Measurements from ENCODE around the gene ARSG. TPM values are rescaled to one million over a fixed set of nuclear protein-coding genes. Genes with fewer than 3 reads are reported as not detected.
"Not testable (repeated sequence)": the region's sequence is repeated elsewhere in the genome, so short reads cannot be mapped to it uniquely, and the experiment has no call there.

ARSG gene
- total RNA-seq, 1 donor from 2014 or later, result 6.2 TPM

DNA sequence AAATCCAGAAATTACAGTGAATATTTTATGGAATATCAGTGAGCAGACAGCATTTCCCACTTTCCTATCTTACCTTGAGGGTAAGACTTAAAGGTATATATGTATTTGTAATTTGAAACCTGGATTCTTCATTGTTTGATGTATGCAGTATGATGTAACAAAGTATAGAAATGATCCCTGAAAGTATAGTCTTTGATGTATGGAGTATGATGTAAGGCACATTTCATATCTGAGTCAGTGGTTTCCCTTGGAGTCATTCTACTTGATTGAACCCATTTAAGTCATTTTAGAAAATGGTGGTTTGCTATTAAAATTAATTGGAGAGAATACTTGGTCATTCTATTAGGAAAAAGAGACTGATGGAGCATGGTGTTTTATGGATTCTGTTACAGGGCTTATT lies 33.4 kb upstream of the ARSG start:
- H3K4me3 Mint-ChIP-seq, result no peak overlapping the region
- TF ChIP-seq, protein P1, sequence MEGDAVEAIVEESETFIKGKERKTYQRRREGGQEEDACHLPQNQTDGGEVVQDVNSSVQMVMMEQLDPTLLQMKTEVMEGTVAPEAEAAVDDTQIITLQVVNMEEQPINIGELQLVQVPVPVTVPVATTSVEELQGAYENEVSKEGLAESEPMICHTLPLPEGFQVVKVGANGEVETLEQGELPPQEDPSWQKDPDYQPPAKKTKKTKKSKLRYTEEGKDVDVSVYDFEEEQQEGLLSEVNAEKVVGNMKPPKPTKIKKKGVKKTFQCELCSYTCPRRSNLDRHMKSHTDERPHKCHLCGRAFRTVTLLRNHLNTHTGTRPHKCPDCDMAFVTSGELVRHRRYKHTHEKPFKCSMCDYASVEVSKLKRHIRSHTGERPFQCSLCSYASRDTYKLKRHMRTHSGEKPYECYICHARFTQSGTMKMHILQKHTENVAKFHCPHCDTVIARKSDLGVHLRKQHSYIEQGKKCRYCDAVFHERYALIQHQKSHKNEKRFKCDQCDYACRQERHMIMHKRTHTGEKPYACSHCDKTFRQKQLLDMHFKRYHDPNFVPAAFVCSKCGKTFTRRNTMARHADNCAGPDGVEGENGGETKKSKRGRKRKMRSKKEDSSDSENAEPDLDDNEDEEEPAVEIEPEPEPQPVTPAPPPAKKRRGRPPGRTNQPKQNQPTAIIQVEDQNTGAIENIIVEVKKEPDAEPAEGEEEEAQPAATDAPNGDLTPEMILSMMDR (conservative IDR thresholded peaks at IDR 0.05), result no peak

DNA sequence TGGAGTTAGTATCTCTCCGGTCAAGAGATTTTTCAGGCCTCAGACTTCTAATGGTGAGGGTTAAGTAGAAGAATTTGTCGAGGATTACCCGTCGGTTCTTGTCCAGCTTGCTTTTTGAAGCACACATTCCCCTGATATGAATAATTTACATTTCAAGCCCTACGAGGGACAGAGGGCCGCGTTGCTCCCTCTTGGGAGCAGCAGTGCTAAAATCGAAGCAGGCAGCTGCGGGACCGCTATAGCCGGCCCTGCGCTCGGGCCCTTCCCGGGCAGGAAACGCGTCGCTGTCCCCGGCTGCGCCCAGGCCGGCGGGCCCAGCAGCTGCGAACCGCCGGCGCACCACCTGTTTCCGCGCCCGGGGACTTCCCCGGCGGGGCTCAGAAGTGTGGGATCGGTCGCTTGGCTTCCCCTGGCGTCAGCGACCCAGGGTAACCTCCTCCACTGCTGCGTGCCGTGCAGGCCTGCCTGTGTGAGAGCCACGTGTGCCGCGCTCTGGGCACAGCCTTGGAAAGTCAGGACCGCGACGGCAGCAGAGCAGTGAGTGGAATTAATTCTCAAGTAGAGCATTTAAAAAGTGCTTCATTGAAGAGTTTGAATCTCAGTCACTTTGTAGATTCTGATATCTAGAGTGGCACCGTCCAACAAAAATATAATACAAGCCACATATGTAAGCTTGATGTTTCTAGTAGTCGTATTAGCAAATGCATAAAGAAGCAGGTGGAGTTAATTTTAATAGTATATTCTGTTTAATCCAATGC lies 32.2 kb upstream of the ARSG start:
- H3K4me1 Mint-ChIP-seq, result peaks cover 20% of the 10 kb centered on the region
- peak overlapping the region; percentile 88 for H3K27ac Mint-ChIP-seq (ENCODE audit: unreplicated experiment)
- H3K9me3 Mint-ChIP-seq; H3K27me3 Mint-ChIP-seq (ENCODE audit: low read depth): not testable (repeated sequence)
- H3K4me3 Mint-ChIP-seq, result peak overlapping the region; percentile 44
- DNase-seq (ENCODE audit: low read depth, low spot score), result peak; percentile 18
- H3K36me3 Mint-ChIP-seq (ENCODE audit: low read depth), result peaks cover 12% of the 10 kb centered on the region

More for the DNA sequence above, 33.4 kb upstream of the ARSG start:
- Mint-ChIP-seq H3K36me3 (ENCODE audit: low read depth) (peaks cover 14% of the 10 kb centered on the region), H3K27me3 (ENCODE audit: low read depth) (no peaks in the 10 kb centered on the region), H3K27ac (ENCODE audit: unreplicated experiment) (no peak overlapping the region), H3K9me3 (no peaks in the 10 kb centered on the region), H3K4me1 (peaks cover 17% of the 10 kb centered on the region)
- DNase-seq (ENCODE audit: low read depth, low spot score), result no peak

DNA sequence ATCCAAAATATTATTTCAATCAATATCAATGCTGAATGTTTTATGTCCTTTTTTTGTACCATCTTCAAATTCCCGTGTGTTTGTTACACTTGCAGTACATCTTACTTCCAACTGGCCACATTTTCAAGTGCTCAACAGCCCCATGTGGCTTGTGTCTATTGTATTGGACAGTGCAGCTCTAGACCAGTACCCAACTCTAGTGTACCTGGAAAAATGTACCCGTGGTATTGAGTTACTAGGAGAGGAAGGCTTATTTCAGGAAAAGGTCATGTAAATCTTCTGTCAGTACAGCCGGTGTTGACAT lies 31.7 kb upstream of the ARSG start:
- not testable (repeated sequence) for H3K27me3 Mint-ChIP-seq (ENCODE audit: low read depth); DNase-seq (ENCODE audit: low read depth, low spot score); H3K9me3 Mint-ChIP-seq; H3K27ac Mint-ChIP-seq (ENCODE audit: unreplicated experiment); H3K4me3 Mint-ChIP-seq; H3K36me3 Mint-ChIP-seq (ENCODE audit: low read depth)
- peaks cover 20% of the 10 kb centered on the region for H3K4me1 Mint-ChIP-seq

DNA sequence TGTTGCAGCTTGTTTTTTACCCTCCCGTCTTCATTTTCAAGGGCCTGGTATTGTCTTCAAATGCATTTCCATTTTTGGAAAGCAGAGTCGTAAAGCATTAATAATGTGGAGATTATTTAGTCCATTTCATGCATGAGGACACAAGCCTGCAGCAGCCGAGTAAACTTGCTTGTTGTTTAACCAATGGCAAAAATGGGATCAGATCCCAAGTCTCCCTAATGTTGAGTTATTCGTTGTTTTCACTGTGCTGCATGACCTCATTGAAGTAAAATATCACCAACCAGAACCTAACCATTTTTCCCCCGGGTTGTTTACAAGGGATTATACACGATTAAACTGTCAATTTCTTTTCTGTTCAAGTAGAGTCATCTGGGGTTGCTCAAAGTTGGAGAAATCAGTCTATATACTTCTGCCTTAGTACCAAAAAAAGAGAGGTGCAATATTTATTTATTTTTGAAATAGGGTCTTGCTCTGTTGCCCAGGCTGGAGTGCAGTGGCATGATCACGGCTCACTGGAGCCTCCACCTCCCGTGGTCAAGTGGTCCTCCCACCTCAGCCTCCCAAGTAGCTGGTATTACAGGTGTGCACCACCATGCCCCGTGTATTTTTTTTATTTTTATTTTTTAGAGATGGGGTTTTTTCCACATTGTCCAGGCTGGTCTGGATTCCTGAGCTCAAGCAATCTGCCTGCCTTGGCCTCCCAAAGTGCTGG lies 31.1 kb upstream of the ARSG start:
- Mint-ChIP-seq H3K4me1 (peaks cover 20% of the 10 kb centered on the region), H3K27me3 (ENCODE audit: low read depth) (no peaks in the 10 kb centered on the region), H3K27ac (ENCODE audit: unreplicated experiment) (no peak overlapping the region), H3K9me3 (no peaks in the 10 kb centered on the region), H3K4me3 (no peak overlapping the region), H3K36me3 (ENCODE audit: low read depth) (peaks cover 8% of the 10 kb centered on the region)
- DNase-seq (ENCODE audit: low read depth, low spot score), result no peak
- TF ChIP-seq, protein P1 (conservative IDR thresholded peaks at IDR 0.05), result no peak

DNA sequence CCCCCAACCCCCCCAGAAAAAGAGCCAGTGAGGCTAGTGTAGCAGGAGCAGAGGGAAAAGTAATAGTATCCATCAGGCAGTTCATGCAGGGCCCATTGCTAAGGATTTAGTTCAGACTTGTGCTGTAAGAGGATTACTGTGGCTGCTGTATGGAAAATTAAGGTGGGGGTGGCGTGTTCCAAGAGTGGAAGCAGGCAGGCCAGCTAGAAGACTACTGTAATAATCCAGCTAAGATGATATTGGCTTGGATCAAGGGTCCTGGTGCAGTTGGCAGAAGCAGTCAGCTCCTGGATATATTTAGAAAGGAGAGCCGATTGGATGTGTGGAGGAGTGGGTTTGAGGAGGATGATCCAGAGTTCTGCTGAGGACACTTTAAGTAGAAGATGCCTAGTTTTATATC lies 28.8 kb upstream of the ARSG start:
- not testable (repeated sequence) for DNase-seq (ENCODE audit: low read depth, low spot score); H3K36me3 Mint-ChIP-seq (ENCODE audit: low read depth); H3K9me3 Mint-ChIP-seq; H3K27ac Mint-ChIP-seq (ENCODE audit: unreplicated experiment); H3K4me3 Mint-ChIP-seq; H3K27me3 Mint-ChIP-seq (ENCODE audit: low read depth)
- peaks cover 20% of the 10 kb centered on the region for H3K4me1 Mint-ChIP-seq

DNA sequence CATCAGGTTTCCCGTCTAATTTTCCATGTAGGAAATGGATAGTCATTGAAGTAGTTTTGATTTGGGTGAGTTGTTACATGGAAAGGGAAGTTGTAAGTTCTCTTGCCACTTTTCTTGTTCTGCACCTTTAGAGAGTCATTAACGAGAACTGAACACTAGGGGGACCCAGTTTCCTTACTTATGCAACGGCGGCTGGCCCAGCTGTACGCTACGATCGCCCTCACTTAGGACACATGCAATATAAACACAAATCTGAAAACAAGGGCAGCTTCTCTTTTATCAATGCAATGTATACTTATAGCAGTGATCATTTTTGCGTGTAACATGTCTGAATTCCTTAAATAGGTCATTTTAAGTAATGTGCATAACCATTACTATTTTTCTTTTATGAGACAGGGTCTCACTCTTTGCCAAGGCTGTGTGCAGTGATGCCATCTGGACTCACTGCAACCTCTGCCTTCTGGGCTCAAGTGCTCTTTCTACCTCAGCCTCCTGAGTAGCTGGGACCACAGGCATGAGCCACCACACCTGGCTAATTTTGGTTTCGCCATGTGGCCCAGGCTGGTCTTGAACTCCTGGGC lies 28.1 kb upstream of the ARSG start:
- TF ChIP-seq, protein P1 (conservative IDR thresholded peaks at IDR 0.05), result peak; percentile 74
- peaks cover 20% of the 10 kb centered on the region for H3K4me1 Mint-ChIP-seq
- H3K27me3 Mint-ChIP-seq (ENCODE audit: low read depth); H3K4me3 Mint-ChIP-seq; H3K36me3 Mint-ChIP-seq (ENCODE audit: low read depth); H3K27ac Mint-ChIP-seq (ENCODE audit: unreplicated experiment); H3K9me3 Mint-ChIP-seq: not testable (repeated sequence)
- peak; percentile 26 for DNase-seq (ENCODE audit: low read depth, low spot score)

DNA sequence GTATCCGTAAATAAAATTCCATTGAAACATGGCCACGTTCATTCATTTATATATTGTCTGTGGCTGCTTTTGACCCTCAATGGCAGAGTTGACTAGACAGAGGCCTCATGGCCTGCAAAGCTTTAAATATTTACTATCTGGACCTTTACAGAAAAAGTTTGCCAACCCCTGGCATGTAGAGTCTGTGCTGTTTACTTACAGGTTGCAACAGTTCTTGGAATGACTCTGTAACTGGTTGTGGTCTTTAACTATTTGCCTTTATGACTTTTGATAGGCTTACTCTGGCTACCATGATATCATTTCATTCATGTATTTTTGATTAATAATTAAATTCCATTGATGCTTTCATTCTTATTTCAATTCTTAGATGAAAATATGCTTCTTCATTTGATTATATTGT lies 25.5 kb upstream of the ARSG start:
- not testable (repeated sequence) for H3K27me3 Mint-ChIP-seq (ENCODE audit: low read depth); H3K4me3 Mint-ChIP-seq; H3K36me3 Mint-ChIP-seq (ENCODE audit: low read depth); H3K27ac Mint-ChIP-seq (ENCODE audit: unreplicated experiment); H3K9me3 Mint-ChIP-seq; H3K4me1 Mint-ChIP-seq; DNase-seq (ENCODE audit: low read depth, low spot score)

Data from neural crest cell (in vitro differentiated cells).